ENCODE data around the gene LRP1B. TPM values are rescaled to one million over a fixed set of nuclear protein-coding genes. Genes with fewer than 3 reads are reported as not detected.

LRP1B gene
- total RNA-seq, 1 experiment from 2014 or later, result 0.52 TPM

DNA sequence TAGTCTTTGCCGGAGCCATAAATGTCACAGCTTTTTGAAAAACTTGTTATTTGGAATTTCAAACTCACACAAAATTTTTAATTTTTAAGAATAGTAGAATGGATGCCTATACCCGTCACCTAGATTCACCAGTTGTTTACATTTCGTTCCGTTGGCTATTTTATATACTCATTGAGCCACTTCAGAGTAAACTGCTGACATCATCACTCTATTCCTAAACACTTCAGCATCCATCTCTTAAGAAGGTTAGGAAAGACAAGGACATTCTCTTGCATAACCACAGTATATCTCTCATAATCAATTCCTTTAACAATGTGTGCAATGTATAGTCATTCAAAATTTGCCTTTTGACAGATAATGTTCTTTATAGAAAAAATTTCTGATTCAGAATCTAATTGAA lies 1065.8 kb downstream of the LRP1B start:
- H3K27ac Mint-ChIP-seq, result no peak overlapping the region

DNA sequence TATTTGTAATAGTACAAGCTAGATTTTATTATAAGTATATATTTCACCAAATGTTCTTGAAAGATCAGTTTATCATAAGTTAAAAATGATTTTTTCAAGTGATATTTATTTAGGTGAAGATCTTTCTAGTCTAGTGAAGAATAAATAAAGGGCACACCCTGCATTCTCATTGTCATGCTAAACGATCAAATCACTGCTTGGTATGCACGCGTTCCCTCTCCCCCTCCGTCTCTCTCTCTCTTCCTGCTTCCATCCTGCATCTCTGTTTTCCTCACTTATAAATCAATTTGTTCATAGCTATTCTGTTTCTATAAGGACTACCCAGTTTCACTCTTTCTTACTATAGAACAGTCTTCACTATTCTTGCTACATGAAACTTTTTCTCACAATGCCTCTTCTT lies 1067.4 kb downstream of the LRP1B start:
- ChIA-PET POLR2A (no interaction called here), CTCF (no interaction called here)
- no peak overlapping the region for H3K27ac Mint-ChIP-seq
- no peaks in the 10 kb centered on the region for H3K27me3 Mint-ChIP-seq (ENCODE audit: low read depth)
- no peak overlapping the region; the same call in 1 of the 2 replicates for H3K4me3 Mint-ChIP-seq
- TF ChIP-seq, protein P1, sequence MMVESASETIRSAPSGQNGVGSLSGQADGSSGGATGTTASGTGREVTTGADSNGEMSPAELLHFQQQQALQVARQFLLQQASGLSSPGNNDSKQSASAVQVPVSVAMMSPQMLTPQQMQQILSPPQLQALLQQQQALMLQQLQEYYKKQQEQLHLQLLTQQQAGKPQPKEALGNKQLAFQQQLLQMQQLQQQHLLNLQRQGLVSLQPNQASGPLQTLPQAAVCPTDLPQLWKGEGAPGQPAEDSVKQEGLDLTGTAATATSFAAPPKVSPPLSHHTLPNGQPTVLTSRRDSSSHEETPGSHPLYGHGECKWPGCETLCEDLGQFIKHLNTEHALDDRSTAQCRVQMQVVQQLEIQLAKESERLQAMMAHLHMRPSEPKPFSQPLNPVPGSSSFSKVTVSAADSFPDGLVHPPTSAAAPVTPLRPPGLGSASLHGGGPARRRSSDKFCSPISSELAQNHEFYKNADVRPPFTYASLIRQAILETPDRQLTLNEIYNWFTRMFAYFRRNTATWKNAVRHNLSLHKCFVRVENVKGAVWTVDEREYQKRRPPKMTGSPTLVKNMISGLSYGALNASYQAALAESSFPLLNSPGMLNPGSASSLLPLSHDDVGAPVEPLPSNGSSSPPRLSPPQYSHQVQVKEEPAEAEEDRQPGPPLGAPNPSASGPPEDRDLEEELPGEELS (CRISPR knock-in tag; IDR thresholded peaks at IDR 0.05), result no peak
- TF ChIP-seq, protein P2, sequence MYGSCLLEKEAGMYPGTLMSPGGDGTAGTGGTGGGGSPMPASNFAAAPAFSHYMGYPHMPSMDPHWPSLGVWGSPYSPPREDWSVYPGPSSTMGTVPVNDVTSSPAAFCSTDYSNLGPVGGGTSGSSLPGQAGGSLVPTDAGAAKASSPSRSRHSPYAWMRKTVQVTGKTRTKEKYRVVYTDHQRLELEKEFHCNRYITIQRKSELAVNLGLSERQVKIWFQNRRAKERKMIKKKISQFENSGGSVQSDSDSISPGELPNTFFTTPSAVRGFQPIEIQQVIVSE (CRISPR knock-in tag; IDR thresholded peaks at IDR 0.05; ENCODE audit: borderline replicate concordance), result no peak
- no peak for TF ChIP-seq ESRRA (CRISPR knock-in tag; IDR thresholded peaks at IDR 0.05; ENCODE audit: borderline replicate concordance)
- TF ChIP-seq, protein P3, sequence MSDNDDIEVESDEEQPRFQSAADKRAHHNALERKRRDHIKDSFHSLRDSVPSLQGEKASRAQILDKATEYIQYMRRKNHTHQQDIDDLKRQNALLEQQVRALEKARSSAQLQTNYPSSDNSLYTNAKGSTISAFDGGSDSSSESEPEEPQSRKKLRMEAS (CRISPR knock-in tag; IDR thresholded peaks at IDR 0.05), result no peak
- no peak for TF ChIP-seq RORB (CRISPR knock-in tag; IDR thresholded peaks at IDR 0.05)
- TF ChIP-seq ETV6 (CRISPR knock-in tag; IDR thresholded peaks at IDR 0.05), result no peak
- peaks cover 35% of the 10 kb centered on the region for H3K4me1 Mint-ChIP-seq
- H3K9me3 Mint-ChIP-seq, result peaks cover 10% of the 10 kb centered on the region; the same call in 1 of the 2 replicates
- no peaks in the 10 kb centered on the region for H3K36me3 Mint-ChIP-seq
- DNase-seq (ENCODE audit: low spot score), result no peak
- peak; percentile 61 for ATAC-seq

More for the DNA sequence above, 1065.8 kb downstream of the LRP1B start:
- DNase-seq (ENCODE audit: low spot score) (no peak), ATAC-seq (no peak)
- TF ChIP-seq EMX1 (CRISPR knock-in tag; IDR thresholded peaks at IDR 0.05) (no peak), HMGA2 (CRISPR knock-in tag; IDR thresholded peaks at IDR 0.05) (no peak), SOX15 (CRISPR knock-in tag; IDR thresholded peaks at IDR 0.05) (no peak), SMAD3 (CRISPR knock-in tag; IDR thresholded peaks at IDR 0.05; ENCODE audit: borderline replicate concordance) (no peak), FOXK1 (CRISPR knock-in tag; IDR thresholded peaks at IDR 0.05) (no peak), ZNF219 (CRISPR knock-in tag; IDR thresholded peaks at IDR 0.05; ENCODE audit: borderline replicate concordance) (no peak), ZNF416 (CRISPR knock-in tag; IDR thresholded peaks at IDR 0.05) (no peak), ATF1 (CRISPR knock-in tag; IDR thresholded peaks at IDR 0.05) (no peak)
- TF ChIP-seq, protein P4, sequence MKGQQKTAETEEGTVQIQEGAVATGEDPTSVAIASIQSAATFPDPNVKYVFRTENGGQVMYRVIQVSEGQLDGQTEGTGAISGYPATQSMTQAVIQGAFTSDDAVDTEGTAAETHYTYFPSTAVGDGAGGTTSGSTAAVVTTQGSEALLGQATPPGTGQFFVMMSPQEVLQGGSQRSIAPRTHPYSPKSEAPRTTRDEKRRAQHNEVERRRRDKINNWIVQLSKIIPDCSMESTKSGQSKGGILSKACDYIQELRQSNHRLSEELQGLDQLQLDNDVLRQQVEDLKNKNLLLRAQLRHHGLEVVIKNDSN (CRISPR knock-in tag; IDR thresholded peaks at IDR 0.05), result no peak
- TF ChIP-seq, protein P2 (CRISPR knock-in tag; IDR thresholded peaks at IDR 0.05; ENCODE audit: borderline replicate concordance), result no peak
- H3K4me3 Mint-ChIP-seq, result no peak overlapping the region
- H3K9me3 Mint-ChIP-seq, result peaks cover 10% of the 10 kb centered on the region; the same call in 1 of the 2 replicates
- H3K4me1 Mint-ChIP-seq, result peaks cover 35% of the 10 kb centered on the region
- ChIA-PET CTCF (no interaction called here), POLR2A (no interaction called here)
- no peaks in the 10 kb centered on the region for H3K36me3 Mint-ChIP-seq
- H3K27me3 Mint-ChIP-seq (ENCODE audit: low read depth), result no peaks in the 10 kb centered on the region

DNA sequence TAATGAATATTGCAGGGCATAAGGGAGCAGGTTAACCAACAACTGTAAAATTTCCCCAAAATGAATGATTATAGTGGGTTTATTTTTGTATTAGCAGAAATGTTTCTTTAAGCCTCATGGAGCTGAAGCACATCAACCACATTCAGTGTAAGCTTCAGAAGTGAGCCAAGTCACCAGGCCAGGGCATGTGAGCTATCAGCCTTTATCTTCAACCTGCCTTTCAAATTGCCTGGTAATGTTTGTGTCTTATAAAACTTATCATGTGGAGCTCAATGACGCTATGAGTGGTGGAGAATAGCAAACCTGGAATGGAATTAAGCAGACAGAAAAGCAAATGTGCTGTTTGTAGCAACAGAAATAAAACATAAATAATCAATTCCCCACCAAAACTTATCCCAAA lies 1068.4 kb downstream of the LRP1B start:
- no peak for DNase-seq (ENCODE audit: low spot score)
- Mint-ChIP-seq H3K36me3 (no peaks in the 10 kb centered on the region), H3K27ac (no peak overlapping the region), H3K9me3 (peaks cover 2% of the 10 kb centered on the region; the same call in 1 of the 2 replicates), H3K27me3 (ENCODE audit: low read depth) (no peaks in the 10 kb centered on the region), H3K4me1 (peaks cover 28% of the 10 kb centered on the region), H3K4me3 (no peak overlapping the region)
- ChIA-PET CTCF (interaction anchor here (1.0 kb wide), 1 partner anchor 26 kb away, joined by 3 read pairs; no protein-coding TSS in a partner anchor), POLR2A (no interaction called here)
- no peak for ATAC-seq
- TF ChIP-seq NR3C1 (CRISPR knock-in tag; conservative IDR thresholded peaks at IDR 0.05; ENCODE audit: low read depth), result no peak
- TF ChIP-seq, protein P5, sequence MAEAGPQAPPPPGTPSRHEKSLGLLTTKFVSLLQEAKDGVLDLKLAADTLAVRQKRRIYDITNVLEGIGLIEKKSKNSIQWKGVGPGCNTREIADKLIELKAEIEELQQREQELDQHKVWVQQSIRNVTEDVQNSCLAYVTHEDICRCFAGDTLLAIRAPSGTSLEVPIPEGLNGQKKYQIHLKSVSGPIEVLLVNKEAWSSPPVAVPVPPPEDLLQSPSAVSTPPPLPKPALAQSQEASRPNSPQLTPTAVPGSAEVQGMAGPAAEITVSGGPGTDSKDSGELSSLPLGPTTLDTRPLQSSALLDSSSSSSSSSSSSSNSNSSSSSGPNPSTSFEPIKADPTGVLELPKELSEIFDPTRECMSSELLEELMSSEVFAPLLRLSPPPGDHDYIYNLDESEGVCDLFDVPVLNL (CRISPR knock-in tag; IDR thresholded peaks at IDR 0.05; ENCODE audit: borderline replicate concordance, low read depth), result no peak
- TF ChIP-seq, protein P6, sequence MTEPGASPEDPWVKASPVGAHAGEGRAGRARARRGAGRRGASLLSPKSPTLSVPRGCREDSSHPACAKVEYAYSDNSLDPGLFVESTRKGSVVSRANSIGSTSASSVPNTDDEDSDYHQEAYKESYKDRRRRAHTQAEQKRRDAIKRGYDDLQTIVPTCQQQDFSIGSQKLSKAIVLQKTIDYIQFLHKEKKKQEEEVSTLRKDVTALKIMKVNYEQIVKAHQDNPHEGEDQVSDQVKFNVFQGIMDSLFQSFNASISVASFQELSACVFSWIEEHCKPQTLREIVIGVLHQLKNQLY (CRISPR knock-in tag; IDR thresholded peaks at IDR 0.05), result no peak

Measured in WTC11 (cell line).